ENCODE measurements around the gene TMEM151B.

The TMEM151B gene

DNA sequence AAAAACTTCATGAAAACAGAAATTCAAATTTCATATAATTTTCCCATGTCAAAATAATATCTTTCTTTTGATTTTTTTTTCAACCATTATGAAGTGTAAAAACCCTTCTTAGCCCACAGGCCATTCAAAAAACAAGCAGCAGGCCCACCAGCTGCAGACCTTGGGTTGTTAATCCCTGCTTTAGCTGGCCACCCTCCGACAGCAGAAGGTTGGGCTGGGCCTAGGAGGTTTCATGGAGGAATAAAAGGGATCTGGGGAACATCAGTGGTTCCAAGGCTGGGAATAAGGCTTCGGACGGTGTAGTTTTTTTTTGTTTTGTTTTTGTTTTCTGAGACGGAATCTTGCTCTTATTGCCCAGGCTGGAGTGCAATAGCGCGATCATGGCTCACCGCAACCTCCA, 26.9 kb upstream of the TMEM151B start:
- no peak overlapping the region for H3K4me3 ChIP-seq (ENCODE audit: low read depth, low read length)
- no peak for DNase-seq (ENCODE audit: low read depth)
- no peak for TF ChIP-seq CTCF (IDR thresholded peaks at IDR 0.05; ENCODE audit: insufficient read depth, low read depth, low read length, missing control alignments)

DNA sequence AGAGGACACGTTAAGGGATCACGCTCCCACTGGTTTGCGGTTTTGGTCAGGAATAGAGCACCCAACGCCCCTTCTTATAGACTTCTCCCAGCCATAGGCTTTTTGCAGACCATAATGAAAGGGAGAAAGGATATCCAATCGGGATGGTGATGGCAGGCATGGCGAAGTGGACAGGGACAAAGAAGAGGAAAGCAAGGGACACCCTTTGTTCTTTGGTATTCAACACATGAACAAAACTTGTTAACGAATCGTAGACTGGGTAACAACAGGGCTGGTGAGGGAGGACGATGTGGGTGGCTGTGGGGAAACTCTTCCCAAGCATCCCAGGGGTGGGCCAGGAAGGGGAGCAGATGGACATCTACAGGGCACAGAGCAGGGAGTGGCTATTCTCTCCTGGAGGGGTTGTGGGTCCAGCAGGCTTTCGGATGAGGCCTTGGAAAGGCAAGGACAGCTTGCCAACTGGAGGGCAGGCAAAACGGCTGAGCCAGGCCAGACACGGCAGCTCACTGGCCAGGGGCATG, 24.8 kb upstream of the TMEM151B start:
- no peak for DNase-seq (ENCODE audit: low read depth)
- TF ChIP-seq CTCF (IDR thresholded peaks at IDR 0.05; ENCODE audit: insufficient read depth, low read depth, low read length, missing control alignments) = no peak
- H3K4me3 ChIP-seq (ENCODE audit: low read depth, low read length) = peak overlapping the region; percentile 70

DNA sequence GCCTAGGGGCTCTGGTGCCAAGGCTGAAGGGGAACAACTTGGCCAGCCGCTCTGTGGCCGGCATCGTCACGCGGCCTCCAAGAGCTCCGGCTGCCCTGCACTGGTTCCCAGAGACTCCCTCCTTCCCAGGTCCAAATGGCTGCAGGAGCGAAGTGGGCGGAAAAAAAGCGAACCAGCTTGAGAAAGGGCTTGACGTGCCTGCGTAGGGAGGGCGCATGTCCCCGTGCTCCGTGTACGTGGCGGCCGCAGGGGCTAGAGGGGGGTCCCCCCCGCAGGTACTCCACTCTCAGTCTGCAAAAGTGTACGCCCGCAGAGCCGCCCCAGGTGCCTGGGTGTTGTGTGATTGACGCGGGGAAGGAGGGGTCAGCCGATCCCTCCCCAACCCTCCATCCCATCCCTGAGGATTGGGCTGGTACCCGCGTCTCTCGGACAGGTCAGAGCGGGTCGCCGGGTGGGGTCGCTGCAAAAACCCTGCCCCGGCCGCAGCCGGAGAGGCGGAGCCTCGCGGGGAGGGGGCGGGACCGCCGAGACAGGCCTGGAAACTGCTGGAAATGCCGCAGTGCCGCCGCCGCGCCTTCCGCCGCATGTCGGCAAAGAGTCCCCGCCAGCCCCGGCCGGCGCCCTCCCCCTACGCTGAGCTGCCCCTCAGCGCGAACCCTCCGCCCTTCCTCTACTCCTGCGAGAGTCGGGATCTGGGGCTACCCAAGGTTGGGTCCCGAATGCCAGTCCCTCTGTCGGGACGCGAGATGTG, 24.2 kb upstream of the TMEM151B start:
- peak overlapping the region; percentile 70 for H3K4me3 ChIP-seq (ENCODE audit: low read depth, low read length)
- peak; percentile 93 for DNase-seq (ENCODE audit: low read depth)
- peak; percentile 30 for TF ChIP-seq CTCF (IDR thresholded peaks at IDR 0.05; ENCODE audit: insufficient read depth, low read depth, low read length, missing control alignments)

- TF ChIP-seq CTCF (IDR thresholded peaks at IDR 0.05; ENCODE audit: insufficient read depth, low read depth, low read length, missing control alignments) = no peak
- DNase-seq (ENCODE audit: low read depth) = peak; percentile 100
- H3K4me3 ChIP-seq (ENCODE audit: low read depth, low read length) = peak within 1 kb of the TSS; percentile 70
Observed at GRCh38 chr6:44246663-44247337, 23.4 kb upstream of the TMEM151B start, which contains the start of gene HSP90AB1. HSP90AB1 (plus strand) TSS chr6:44247101; CDS start chr6:44248630, 1,529 bp downstream.

DNA sequence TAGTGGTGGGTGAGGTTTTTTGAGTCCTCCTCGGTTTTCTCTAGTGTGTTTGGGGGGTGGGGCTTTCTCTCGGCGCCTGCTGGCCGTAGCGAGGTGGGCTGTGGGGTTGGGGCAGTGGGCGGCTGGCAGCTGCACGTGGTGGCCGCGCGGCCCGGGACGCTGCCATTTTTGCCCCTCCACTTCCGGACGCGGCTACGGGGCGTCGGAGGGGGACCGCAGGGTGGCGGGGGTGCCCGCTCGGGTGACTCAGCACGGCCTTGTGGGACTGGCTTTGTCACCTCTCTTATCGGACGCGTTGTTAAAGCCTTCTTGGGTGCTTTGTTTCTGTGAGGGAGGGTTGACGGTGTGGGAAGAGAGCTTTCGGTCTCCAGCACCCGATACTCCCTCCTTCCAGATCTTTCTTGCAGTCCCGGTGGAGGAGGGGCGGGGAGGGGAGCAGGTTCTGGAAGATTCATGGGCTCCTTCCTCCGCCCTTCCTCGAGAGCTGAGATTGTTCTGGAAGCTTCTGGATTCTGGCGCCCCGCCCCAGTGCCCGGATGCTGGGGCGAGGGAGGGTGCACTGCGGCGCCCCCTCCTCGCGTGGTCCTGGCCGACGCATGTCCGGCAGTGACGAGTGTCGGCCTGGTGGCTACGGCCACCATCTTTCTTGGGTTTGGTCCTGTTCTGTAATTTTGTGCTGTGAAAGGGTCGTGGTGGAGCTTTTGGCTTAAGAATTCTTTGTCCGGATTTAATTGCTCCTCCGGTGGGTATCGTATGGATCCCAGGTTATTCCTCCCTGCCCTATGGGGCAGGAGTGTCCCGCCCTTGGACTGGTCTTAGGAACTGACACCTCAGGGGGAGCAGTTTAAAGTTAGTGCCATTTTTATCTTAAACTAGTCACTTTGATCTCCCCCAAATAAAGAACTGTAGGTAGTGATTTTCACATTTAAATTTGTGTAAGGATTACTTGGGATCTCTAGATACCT, 22.6 kb upstream of the TMEM151B start:
- peak; percentile 79 for DNase-seq (ENCODE audit: low read depth)
- peak overlapping the region; percentile 70 for H3K4me3 ChIP-seq (ENCODE audit: low read depth, low read length)
- no peak for TF ChIP-seq CTCF (IDR thresholded peaks at IDR 0.05; ENCODE audit: insufficient read depth, low read depth, low read length, missing control alignments)

DNA sequence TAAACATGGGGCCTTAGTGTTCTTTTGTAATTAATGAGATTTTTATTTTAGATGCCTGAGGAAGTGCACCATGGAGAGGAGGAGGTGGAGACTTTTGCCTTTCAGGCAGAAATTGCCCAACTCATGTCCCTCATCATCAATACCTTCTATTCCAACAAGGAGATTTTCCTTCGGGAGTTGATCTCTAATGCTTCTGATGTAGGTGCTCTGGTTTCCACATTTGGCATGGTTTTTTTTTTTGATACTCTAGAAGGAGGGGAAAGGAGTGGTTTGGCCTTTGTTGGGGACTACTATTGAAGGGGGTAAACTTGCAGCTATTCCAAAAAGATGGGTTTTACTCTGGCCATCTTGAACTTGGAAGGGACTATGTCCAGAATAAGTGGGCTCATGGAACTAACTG, 21.7 kb upstream of the TMEM151B start:
- DNase-seq (ENCODE audit: low read depth) = no peak
- TF ChIP-seq CTCF (IDR thresholded peaks at IDR 0.05; ENCODE audit: insufficient read depth, low read depth, low read length, missing control alignments) = no peak
- H3K4me3 ChIP-seq (ENCODE audit: low read depth, low read length) = peak overlapping the region; percentile 70
